ENCODE measurements around the gene SLC66A1.

Gene SLC66A1

DNA sequence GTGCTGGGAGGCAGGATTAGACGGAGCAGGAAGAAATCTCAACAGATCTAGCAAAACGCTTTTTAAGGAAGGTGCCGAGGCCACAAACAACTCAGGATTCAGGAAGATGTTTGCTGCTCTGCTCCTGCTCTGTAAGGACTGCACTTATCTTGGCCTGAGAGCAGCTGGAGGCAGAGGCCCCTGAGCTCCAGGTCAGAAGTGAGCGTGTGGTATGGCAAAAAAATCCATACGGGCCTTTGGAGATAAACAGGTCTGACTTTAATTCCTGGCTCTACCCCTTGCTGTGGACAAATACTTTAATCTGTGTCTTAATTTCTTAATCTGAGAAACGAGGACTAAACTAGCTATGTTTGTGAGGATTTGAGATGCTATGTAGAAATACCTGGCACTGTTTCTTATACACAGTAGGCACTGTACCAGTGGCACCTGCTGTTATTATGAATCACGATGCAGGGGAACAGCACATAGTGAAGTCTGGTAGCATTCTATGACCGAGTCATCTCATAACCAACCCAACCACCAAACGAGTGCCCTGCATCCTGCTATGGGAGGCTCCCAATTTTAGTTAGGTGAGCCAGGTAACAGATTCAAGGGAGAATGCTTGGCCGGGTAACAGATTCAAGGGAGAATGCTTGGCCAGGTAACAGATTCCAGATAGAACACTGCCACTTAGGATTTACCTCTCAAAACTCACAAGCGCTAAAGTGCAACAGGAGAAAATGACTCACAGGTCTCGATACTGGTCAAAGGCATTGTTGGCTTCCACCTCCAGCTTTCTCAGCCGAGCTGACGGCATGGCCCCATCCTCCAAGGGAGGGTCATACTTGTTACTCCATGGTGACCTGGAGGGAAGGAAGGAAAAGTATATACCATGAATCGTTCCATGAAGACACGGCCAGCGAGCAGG is 65.9 kb downstream of the SLC66A1 start:
- H3K27me3 ChIP-seq (ENCODE audit: insufficient read depth, low read length) = no peaks in the 10 kb centered on the region
- H2AFZ ChIP-seq (ENCODE audit: low read depth, low read length) = no peak overlapping the region
- H3K4me1 ChIP-seq (ENCODE audit: insufficient read depth, low read length) = no peaks in the 10 kb centered on the region
- H3K4me3 ChIP-seq (ENCODE audit: low read length) = no peak overlapping the region
- peaks cover 7% of the 10 kb centered on the region for H3K9me3 ChIP-seq (ENCODE audit: low read length)
- H3K36me3 ChIP-seq (ENCODE audit: insufficient read depth, low read length) = peaks cover 67% of the 10 kb centered on the region
